Erythroblast (primary cell): ENCODE data around the gene DDX47.
"Not testable (repeated sequence)": the region's sequence is repeated elsewhere in the genome, so short reads cannot be mapped to it uniquely, and the experiment has no call there.

ENCODE experiments used
- GATA1 ChIP-seq: IDR thresholded peaks from 2 replicates; pipeline ENCODE4 v1.6.1; 2011; ENCODE audit warnings: low read depth, mild to moderate bottlenecking, control low read depth, low read length, moderate library complexity
- POLR2A ChIP-seq: IDR thresholded peaks from 2 replicates; pipeline ENCODE4 v1.6.1; 2011; ENCODE audit warnings: mild to moderate bottlenecking, low read length

GRCh38 chr12:12875301-12875700, 62.2 kb downstream of the DDX47 start:
- not testable (repeated sequence) for TF ChIP-seq POLR2A, GATA1
